Mammary epithelial cell (primary cell): Measurements from ENCODE around the gene TSPAN3.

ENCODE experiments used
- EZH2 ChIP-seq: IDR thresholded peaks from 2 replicates; pipeline ENCODE4 v1.6.1; 2012; ENCODE audit warnings: low read length, inconsistent platforms, borderline replicate concordance
- TF ChIP-seq, protein P1 (sequence below), 2 donors: IDR thresholded peaks in 1 of 2; conservative IDR thresholded peaks in 1 of 2; 2 replicates each; pipeline ENCODE4 v1.5.1; 2011 to 2012; ENCODE audit warnings: inconsistent platforms in 2 of 2, low read length in 2 of 2, mild to moderate bottlenecking in 2 of 2, control low read depth in 1 of 2, low read depth in 1 of 2; ENCODE audit not compliant: insufficient read depth in 1 of 2; ENCODE audit errors: extremely low read depth in 1 of 2

DNA sequence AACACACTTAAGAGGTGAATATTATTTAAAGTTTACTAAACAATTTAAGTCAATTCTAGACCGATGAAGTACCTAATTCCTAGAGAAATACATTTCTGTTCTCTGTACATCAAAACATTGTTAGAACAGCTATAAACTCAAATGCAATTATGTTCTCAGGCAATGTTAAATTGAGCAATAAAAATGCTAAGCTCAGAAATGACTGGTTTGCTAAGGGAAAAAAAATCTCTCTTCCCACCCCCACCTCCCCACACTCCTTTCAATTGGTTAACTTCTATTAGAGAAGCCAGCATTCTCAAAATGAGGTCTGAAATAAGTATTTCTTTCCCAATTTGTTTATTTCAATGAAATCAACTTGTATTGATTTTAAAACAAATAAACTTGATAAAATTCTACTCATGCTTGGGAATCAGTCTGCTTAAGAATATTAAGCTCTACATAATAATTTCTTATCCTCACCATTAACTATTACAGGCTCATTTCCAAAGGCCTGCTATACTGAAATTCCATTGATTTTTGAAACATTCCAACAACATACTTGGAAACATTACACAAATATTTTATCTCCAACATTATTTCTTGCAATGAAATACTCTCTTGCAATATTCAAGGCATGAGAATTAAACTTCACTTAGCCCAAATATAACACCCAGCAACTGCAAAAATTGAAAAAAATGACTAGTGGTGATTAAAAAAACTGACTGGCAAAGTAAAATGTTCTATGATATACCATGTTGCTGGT, 22.6 kb downstream of the TSPAN3 start:
- TF ChIP-seq, protein P1, sequence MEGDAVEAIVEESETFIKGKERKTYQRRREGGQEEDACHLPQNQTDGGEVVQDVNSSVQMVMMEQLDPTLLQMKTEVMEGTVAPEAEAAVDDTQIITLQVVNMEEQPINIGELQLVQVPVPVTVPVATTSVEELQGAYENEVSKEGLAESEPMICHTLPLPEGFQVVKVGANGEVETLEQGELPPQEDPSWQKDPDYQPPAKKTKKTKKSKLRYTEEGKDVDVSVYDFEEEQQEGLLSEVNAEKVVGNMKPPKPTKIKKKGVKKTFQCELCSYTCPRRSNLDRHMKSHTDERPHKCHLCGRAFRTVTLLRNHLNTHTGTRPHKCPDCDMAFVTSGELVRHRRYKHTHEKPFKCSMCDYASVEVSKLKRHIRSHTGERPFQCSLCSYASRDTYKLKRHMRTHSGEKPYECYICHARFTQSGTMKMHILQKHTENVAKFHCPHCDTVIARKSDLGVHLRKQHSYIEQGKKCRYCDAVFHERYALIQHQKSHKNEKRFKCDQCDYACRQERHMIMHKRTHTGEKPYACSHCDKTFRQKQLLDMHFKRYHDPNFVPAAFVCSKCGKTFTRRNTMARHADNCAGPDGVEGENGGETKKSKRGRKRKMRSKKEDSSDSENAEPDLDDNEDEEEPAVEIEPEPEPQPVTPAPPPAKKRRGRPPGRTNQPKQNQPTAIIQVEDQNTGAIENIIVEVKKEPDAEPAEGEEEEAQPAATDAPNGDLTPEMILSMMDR (conservative IDR thresholded peaks at IDR 0.05 in 1 of 2, IDR thresholded peaks at IDR 0.05 in 1 of 2; ENCODE audit: extremely low read depth in 1 of 2, insufficient read depth in 1 of 2, low read depth in 1 of 2, low read length in 2 of 2): no peak
- TF ChIP-seq EZH2: no peak
